Endodermal cell (in vitro differentiated cells): ENCODE data around the gene NPW. TPM values are rescaled to one million over a fixed set of nuclear protein-coding genes. Genes with fewer than 3 reads are reported as not detected.
"Not testable (repeated sequence)": the region's sequence is repeated elsewhere in the genome, so short reads cannot be mapped to it uniquely, and the experiment has no call there.

Experiments used
- DNase-seq: peaks from one replicate; pipeline ENCODE4 v3.0.0-alpha.2; 2017
- H3K27ac ChIP-seq: 2 replicates; pipeline ENCODE4 v1.5.1; 2013; ENCODE audit warnings: mild to moderate bottlenecking, low read depth, low read length, moderate library complexity
- H3K27me3 ChIP-seq: 2 replicates; pipeline ENCODE4 v1.6.1; 2013; ENCODE audit warnings: mild to moderate bottlenecking, low read length, moderate library complexity; ENCODE audit not compliant: insufficient read depth, control insufficient read depth, poor library complexity, severe bottlenecking
- H3K36me3 ChIP-seq: 2 replicates; pipeline ENCODE4 v1.7.0; 2013; ENCODE audit warnings: mild to moderate bottlenecking, low read length, moderate library complexity; ENCODE audit not compliant: control insufficient read depth, insufficient read depth
- H3K4me1 ChIP-seq: one replicate; pipeline ENCODE4 v1.7.0; 2013; ENCODE audit warnings: low read length; ENCODE audit not compliant: control insufficient read depth, insufficient read depth
- H3K4me3 ChIP-seq: 2 replicates; pipeline ENCODE4 v1.5.1; 2013; ENCODE audit warnings: mild to moderate bottlenecking, low read length, moderate library complexity
- H3K9ac ChIP-seq: 2 replicates; pipeline ENCODE4 v1.6.1; 2013; ENCODE audit warnings: mild to moderate bottlenecking, low read length, moderate library complexity; ENCODE audit not compliant: poor library complexity, severe bottlenecking; ENCODE audit errors: extremely low read depth
- H3K9me3 ChIP-seq: 2 replicates; pipeline ENCODE4 v1.6.1; 2013; ENCODE audit warnings: mild to moderate bottlenecking, low read length, moderate library complexity; ENCODE audit not compliant: control insufficient read depth
- H3K27ac Mint-ChIP-seq: 2 replicates; pipeline ENCODE4 v1.8.0; 2020; ENCODE audit warnings: mixed read lengths
- H3K27me3 Mint-ChIP-seq: 2 replicates; pipeline ENCODE4 v1.8.0; 2021; ENCODE audit warnings: mild to moderate bottlenecking, mixed read lengths; ENCODE audit not compliant: insufficient read depth
- H3K36me3 Mint-ChIP-seq: 2 replicates; pipeline ENCODE4 v1.8.0; 2020; ENCODE audit warnings: low read depth, mixed read lengths
- H3K4me1 Mint-ChIP-seq: 2 replicates; pipeline ENCODE4 v1.8.0; 2020; ENCODE audit warnings: mixed read lengths
- H3K4me3 Mint-ChIP-seq: 2 replicates; pipeline ENCODE4 v1.8.0; 2020; ENCODE audit warnings: mild to moderate bottlenecking, moderate library complexity, mixed read lengths
- H3K9me3 Mint-ChIP-seq: 2 replicates; pipeline ENCODE4 v1.8.0; 2020; ENCODE audit warnings: mild to moderate bottlenecking, mixed read lengths
- WGBS, 2 experiments: methylation state at CpG; one replicate each; pipeline versions ENCODE4 v1.1.5 to v1.1.7; 2013; ENCODE audit warnings: missing lambda C conversion rate in 2 of 2, mixed read lengths in 1 of 2; ENCODE audit not compliant: insufficient coverage in 1 of 2, insufficient read length in 1 of 2; 5-methylcytosine and 5-hydroxymethylcytosine counted together
- total RNA-seq, 2 donors: library from RNA; stranded (reverse); fragmentation: NEBNext Ultra II Directional in 1 of 2; extraction: Animal tissue kit (Norgen Biotek cat#: 25700) in 1 of 2; gene quantifications; 2 replicates in 1 of 2; 3 replicates in 1 of 2; pipeline ENCODE4 v1.2.1, GENCODE V29; 2021
- TF ChIP-seq, protein P1 (sequence below): fragments of 200-600 bp; sonication (generic); conservative IDR thresholded peaks from 2 replicates; pipeline ENCODE4 v1.5.0; 2021; ENCODE audit warnings: antibody characterized with exemption, mild to moderate bottlenecking

Gene NPW
- total RNA-seq, 2 donors from 2014 or later = 1.2 to 1.9 TPM

DNA sequence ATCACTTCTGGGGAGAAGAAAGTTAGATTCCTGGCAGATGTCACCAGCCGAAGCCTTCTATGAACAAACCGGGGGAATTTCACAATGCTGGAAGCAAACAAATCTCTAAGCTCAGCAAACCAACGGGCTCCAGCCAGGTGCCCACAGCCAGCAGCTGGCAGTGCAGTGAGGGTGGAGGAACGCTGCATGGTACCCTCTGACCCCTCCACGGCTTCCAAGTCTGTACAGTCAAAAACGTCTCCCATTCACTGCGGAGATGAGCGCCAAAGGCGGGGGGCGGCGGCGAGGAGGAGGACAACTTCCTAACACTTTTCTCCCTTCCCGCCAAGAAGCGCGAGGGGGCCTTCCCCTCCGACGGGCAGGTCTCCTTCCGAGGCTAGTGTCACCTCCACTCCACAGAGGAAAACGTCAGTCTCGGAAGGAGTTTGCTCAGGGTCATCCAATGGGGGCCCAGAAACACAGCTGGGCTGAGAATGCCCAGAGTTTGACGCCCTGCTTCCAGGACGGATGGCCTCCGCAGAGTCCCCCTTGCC, 10.9 kb upstream of the NPW start:
- DNase-seq = no peak
- Mint-ChIP-seq H3K4me3 (peak overlapping the region; percentile 74), H3K27ac (peak overlapping the region; percentile 33), H3K9me3 (no peaks in the 10 kb centered on the region), H3K36me3 (peaks cover 7% of the 10 kb centered on the region), H3K27me3 (no peaks in the 10 kb centered on the region), H3K4me1 (peaks cover 23% of the 10 kb centered on the region)
- H3K36me3 ChIP-seq = peaks cover 10% of the 10 kb centered on the region
- peak overlapping the region; percentile 29 for H3K27ac ChIP-seq
- H3K4me3 ChIP-seq = peak overlapping the region; percentile 96
- peak overlapping the region; percentile 84 for H3K9ac ChIP-seq
- H3K27me3 ChIP-seq = no peaks in the 10 kb centered on the region
- TF ChIP-seq, protein P1, sequence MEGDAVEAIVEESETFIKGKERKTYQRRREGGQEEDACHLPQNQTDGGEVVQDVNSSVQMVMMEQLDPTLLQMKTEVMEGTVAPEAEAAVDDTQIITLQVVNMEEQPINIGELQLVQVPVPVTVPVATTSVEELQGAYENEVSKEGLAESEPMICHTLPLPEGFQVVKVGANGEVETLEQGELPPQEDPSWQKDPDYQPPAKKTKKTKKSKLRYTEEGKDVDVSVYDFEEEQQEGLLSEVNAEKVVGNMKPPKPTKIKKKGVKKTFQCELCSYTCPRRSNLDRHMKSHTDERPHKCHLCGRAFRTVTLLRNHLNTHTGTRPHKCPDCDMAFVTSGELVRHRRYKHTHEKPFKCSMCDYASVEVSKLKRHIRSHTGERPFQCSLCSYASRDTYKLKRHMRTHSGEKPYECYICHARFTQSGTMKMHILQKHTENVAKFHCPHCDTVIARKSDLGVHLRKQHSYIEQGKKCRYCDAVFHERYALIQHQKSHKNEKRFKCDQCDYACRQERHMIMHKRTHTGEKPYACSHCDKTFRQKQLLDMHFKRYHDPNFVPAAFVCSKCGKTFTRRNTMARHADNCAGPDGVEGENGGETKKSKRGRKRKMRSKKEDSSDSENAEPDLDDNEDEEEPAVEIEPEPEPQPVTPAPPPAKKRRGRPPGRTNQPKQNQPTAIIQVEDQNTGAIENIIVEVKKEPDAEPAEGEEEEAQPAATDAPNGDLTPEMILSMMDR = no peak
- peaks cover 24% of the 10 kb centered on the region for H3K4me1 ChIP-seq
- 16 to 18% methylated on average over 8 to 23 of the region's 23 CpGs for WGBS, 2 experiments
- H3K9me3 ChIP-seq = no peaks in the 10 kb centered on the region

DNA sequence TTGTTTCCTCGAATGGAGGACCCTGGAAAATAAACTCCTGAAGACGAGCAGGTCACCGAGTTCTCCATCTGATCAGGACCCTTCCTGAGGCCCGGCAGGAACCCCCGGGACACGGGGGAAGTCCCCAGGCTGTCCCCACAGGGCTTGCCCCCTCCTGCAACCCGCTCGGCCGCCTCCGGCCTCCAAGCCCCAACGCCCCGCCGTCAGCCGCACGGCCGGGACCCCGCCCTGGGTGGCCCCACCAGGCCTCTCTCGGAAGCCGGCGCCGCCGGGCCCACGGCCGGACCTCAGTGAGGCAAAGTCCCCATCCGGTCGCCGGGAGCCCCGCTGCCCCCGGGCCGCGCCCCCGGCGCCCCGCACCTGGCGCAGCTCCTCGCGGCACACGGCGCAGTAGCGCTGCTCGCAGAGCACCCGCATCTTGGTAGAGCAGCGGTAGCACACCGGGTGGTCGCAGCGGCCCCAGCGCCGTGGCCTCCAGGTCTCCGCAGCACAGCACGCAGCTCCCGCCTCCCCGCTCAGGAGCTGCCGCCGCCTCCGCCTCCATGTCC, 10.3 kb upstream of the NPW start:
- Mint-ChIP-seq H3K27ac (peak overlapping the region; percentile 33), H3K4me1 (peaks cover 23% of the 10 kb centered on the region), H3K9me3 (no peaks in the 10 kb centered on the region), H3K4me3 (peak overlapping the region; percentile 74), H3K27me3 (no peaks in the 10 kb centered on the region), H3K36me3 (peaks cover 7% of the 10 kb centered on the region)
- DNase-seq = peak; percentile 70
- Histone ChIP-seq H3K4me1 (peaks cover 24% of the 10 kb centered on the region), H3K27me3 (no peaks in the 10 kb centered on the region), H3K27ac (peak overlapping the region; percentile 29), H3K9ac (peak overlapping the region; percentile 84), H3K36me3 (peaks cover 10% of the 10 kb centered on the region), H3K4me3 (peak overlapping the region; percentile 96), H3K9me3 (no peaks in the 10 kb centered on the region)
- 0% methylated on average over 17 to 55 of the region's 55 CpGs for WGBS, 2 experiments
- TF ChIP-seq, protein P1 = no peak

DNA sequence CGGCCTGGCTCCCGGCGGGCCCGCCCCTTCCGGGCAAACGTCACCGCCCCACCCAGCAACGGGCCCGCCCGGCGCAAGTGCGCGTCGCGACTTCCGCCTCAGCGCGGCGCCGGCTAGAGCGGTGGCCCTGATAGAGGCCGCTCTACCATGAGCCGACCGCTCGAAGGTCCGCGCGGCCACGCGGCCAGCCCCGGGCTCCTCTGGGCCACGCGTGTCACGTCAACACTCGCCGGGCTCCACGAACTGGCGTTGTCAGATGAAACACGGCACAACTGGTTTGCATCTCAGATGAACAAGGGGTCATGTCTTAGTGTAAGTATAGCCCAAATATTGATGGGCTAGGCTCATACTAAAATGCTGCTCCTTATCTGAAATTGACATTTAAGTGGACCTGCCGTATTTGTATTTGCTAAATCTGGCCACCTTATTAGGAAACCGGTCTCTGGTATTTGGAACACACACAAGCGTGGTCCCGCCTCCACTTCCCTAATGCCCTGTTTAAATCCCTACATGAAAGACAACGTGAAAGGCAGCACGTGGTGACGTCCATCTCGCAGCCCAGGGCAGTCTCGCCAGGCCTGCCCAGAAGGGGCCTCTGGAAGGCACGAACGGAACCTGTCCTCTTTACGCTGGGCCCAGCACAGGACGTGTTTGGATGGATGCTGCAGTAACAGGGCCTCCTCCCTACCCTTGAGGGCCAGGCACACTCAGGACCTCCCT, 9.6 kb upstream of the NPW start, which contains the start of gene ZNF598:
ZNF598 (minus strand) TSS at position 31 of the 720 bp plus-strand sequence.
- peak; percentile 90 for DNase-seq
- Mint-ChIP-seq H3K4me1 (peaks cover 23% of the 10 kb centered on the region), H3K4me3 (peak within 1 kb of the TSS; percentile 74), H3K27ac (peak within 1 kb of the TSS; percentile 82), H3K36me3 (peaks cover 7% of the 10 kb centered on the region), H3K27me3 (no peaks in the 10 kb centered on the region), H3K9me3 (no peaks in the 10 kb centered on the region)
- Histone ChIP-seq H3K36me3 (peaks cover 7% of the 10 kb centered on the region), H3K27ac (peak within 1 kb of the TSS; percentile 29), H3K4me1 (peaks cover 24% of the 10 kb centered on the region), H3K4me3 (peak within 1 kb of the TSS; percentile 96), H3K9me3 (no peaks in the 10 kb centered on the region), H3K9ac (peak within 1 kb of the TSS; percentile 84), H3K27me3 (no peaks in the 10 kb centered on the region)
- 6 to 13% methylated on average over 22 to 52 of the region's 52 CpGs for WGBS, 2 experiments
- TF ChIP-seq, protein P1 = peak; percentile 13

DNA sequence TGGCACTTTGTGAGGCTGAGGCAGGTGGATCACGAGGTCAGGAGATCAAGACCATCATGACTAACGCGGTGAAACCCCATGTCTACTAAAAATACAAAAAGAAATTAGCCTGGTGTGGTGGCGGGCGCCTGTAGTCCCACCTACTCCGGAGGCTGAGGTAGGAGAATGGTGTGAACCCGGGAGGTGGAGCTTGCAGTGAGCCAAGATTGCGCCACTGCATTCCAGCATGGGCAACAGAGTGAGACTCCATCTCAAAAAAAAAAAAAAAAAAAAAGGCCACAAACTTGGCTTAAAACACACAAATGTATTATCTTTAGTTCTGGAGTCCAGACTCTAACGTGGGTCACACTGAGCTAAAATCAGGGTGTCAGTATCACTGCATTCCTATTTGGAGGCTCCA, 7.9 kb upstream of the NPW start:
- not testable (repeated sequence) for H3K27ac Mint-ChIP-seq, H3K4me3 Mint-ChIP-seq, H3K9ac ChIP-seq, H3K27me3 Mint-ChIP-seq, H3K27ac ChIP-seq, DNase-seq, H3K27me3 ChIP-seq, H3K36me3 Mint-ChIP-seq, H3K36me3 ChIP-seq, H3K9me3 ChIP-seq, H3K4me3 ChIP-seq, H3K9me3 Mint-ChIP-seq
- H3K4me1 Mint-ChIP-seq = peaks cover 15% of the 10 kb centered on the region
- H3K4me1 ChIP-seq = peaks cover 18% of the 10 kb centered on the region
- WGBS, 2 experiments = 82 to 89% methylated on average over 7 to 9 of the region's 9 CpGs
